Esophagus muscularis mucosa (tissue), 4 donors: Measurements from ENCODE around the gene ME1. TPM values are rescaled to one million over a fixed set of nuclear protein-coding genes. Genes with fewer than 3 reads are reported as not detected.

Source experiments
- DNase-seq: peaks from one replicate; pipeline ENCODE4 v3.0.0-alpha.2; 2017; ENCODE audit errors: extremely low spot score
- H3K27ac ChIP-seq, 4 donors: fragments of 200-600 bp; sonication (generic); replicated peaks in 1 of 4; 1 replicate in 3 of 4; 2 replicates in 1 of 4; pipeline ENCODE4 v1.5.1; 2016 to 2019; ENCODE audit warnings: mild to moderate bottlenecking in 1 of 4
- H3K27me3 ChIP-seq, 4 donors: fragments of 200-600 bp; sonication (generic); one replicate each; pipeline versions ENCODE4 v1.5.1 to v1.6.0; 2016 to 2019
- H3K36me3 ChIP-seq, 4 donors: fragments of 200-600 bp; sonication (generic); one replicate each; pipeline ENCODE4 v1.5.1; 2016 to 2019
- H3K4me1 ChIP-seq, 4 donors: fragments of 200-600 bp; sonication (generic); one replicate each; pipeline ENCODE4 v1.5.1; 2016 to 2019
- H3K4me3 ChIP-seq, 4 donors: fragments of 200-600 bp; sonication (generic); 1 replicate in 2 of 4; 2 replicates in 2 of 4; pipeline ENCODE4 v1.5.1; 2016 to 2019; ENCODE audit warnings: mild to moderate bottlenecking in 4 of 4, moderate library complexity in 1 of 4
- H3K9me3 ChIP-seq, 4 donors: fragments of 200-600 bp; sonication (generic); 1 replicate in 3 of 4; 2 replicates in 1 of 4; pipeline ENCODE4 v1.5.1; 2016 to 2019
- CTCF ChIP-seq, 3 experiments: fragments of 200-600 bp in 2 of 3; fragments of 450-650 bp in 1 of 3; sonication (generic) in 2 of 3; IDR thresholded peaks; one replicate each; pipeline ENCODE4 v1.5.1; 2017 to 2019; ENCODE audit warnings: antibody characterized with exemption in 3 of 3, mild to moderate bottlenecking in 2 of 3, moderate library complexity in 1 of 3
- EP300 ChIP-seq: sonication (generic); formaldehyde crosslinking; IDR thresholded peaks from one replicate; pipeline ENCODE4 v1.6.1; 2017; ENCODE audit warnings: antibody characterized with exemption
- POLR2A ChIP-seq: fragments of 450-650 bp; IDR thresholded peaks from one replicate; pipeline ENCODE4 v1.6.1; 2017; ENCODE audit warnings: antibody characterized with exemption, moderate library complexity, mild to moderate bottlenecking, low read depth
- POLR2AphosphoS5 ChIP-seq, 2 donors: sonication (generic); formaldehyde crosslinking; IDR thresholded peaks; one replicate each; pipeline ENCODE4 v1.6.1; 2017; ENCODE audit warnings: antibody characterized with exemption in 2 of 2
- WGBS: methylation state at CpG from one replicate; pipeline ENCODE4 v1.1.5; 2018; 5-methylcytosine and 5-hydroxymethylcytosine counted together
- intact Hi-C: fragments of 100-400 bp; cut with DNase I; formaldehyde crosslinking; loops from one replicate; pipeline ENCODE4 v1.15.1; 2023
- total RNA-seq, 4 donors: library from RNA; depleted of rRNA; stranded (reverse); fragments of >200 nt; gene quantifications; one replicate each; pipeline versions ENCODE4 v1.1.0 to v1.2.1, GENCODE V29; 2016

The ME1 gene
- total RNA-seq, 4 donors from 2014 or later = 15.6 to 25.7 (median 19.3) TPM

DNA sequence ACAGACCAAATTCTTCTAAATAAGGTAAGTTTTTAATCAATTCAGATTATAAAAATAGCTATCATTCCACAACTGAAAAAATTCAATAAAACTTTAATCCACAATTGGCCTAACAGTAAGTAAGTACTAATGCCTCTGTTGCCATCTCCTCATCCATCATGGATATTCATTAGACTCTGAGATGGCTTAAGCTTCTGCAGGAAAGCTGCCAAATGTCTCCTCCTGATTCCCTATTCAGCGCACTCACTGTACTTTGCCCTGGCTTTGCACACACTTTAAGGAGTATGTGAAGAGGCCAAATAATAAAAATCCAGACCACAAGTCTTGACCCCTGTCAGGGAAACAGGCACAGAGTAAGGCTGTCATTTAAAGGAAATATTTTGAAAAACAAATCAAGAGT is 261.3 kb downstream of the ME1 start:
- WGBS = 33% methylated on average over 1 of the region's 1 CpG
- intact Hi-C loops = no loop called here
- Histone ChIP-seq H3K4me3 (no peak overlapping the region), H3K36me3 (peaks cover 40 to 99% (median 90%) of the 10 kb centered on the region in 4 donors), H3K4me1 (peaks cover 0 to 9% (median 3%) of the 10 kb centered on the region in 4 donors), H3K9me3 (no peaks in the 10 kb centered on the region), H3K27ac (no peak overlapping the region), H3K27me3 (no peaks in the 10 kb centered on the region)
- no peak for DNase-seq
- TF ChIP-seq EP300 = no peak
- TF ChIP-seq POLR2A = no peak
- no peak for TF ChIP-seq CTCF (IDR thresholded peaks at IDR 0.05)
- TF ChIP-seq POLR2AphosphoS5 (IDR thresholded peaks at IDR 0.05) = no peak

DNA sequence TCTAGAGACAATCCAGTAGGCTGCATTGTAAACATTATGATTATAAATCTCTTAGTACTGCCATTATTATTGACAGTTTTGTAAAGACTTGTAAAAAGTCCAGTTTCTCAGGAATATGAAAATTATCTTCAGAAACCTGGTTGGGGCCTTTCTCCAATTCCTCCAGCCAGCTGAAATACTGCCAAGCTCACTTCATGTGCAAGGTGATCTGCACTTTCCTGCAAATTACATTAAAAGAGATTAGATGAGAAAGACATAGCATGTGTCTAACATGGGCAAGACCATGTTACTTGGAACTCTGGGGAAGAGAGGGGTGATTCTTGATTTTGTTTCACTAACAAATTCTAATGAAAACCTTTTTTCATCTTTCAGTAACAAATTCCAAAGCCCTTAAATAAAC is 261.7 kb downstream of the ME1 start:
- H3K27me3 ChIP-seq = no peaks in the 10 kb centered on the region
- H3K9me3 ChIP-seq = no peaks in the 10 kb centered on the region
- H3K4me1 ChIP-seq = peaks cover 0 to 9% (median 3%) of the 10 kb centered on the region in 4 donors
- intact Hi-C loops = no loop called here
- H3K27ac ChIP-seq = no peak overlapping the region
- no peak for DNase-seq
- H3K36me3 ChIP-seq = peaks cover 38 to 100% (median 93%) of the 10 kb centered on the region in 4 donors
- H3K4me3 ChIP-seq = no peak overlapping the region
- no peak for TF ChIP-seq EP300
- TF ChIP-seq CTCF (IDR thresholded peaks at IDR 0.05) = no peak
- TF ChIP-seq POLR2A = no peak
- no peak for TF ChIP-seq POLR2AphosphoS5 (IDR thresholded peaks at IDR 0.05)

- H3K36me3 ChIP-seq = peaks cover 32 to 100% (median 90%) of the 10 kb centered on the region in 4 donors
- TF ChIP-seq POLR2A (no peak), POLR2AphosphoS5 (IDR thresholded peaks at IDR 0.05) (no peak), CTCF (IDR thresholded peaks at IDR 0.05) (no peak), EP300 (no peak)
- no peak overlapping the region for H3K4me3 ChIP-seq
- intact Hi-C loops = no loop called here
- H3K9me3 ChIP-seq = no peaks in the 10 kb centered on the region
- H3K4me1 ChIP-seq = peaks cover 0 to 9% (median 3%) of the 10 kb centered on the region in 4 donors
- no peak for DNase-seq
- 82% methylated on average over 1 of the region's 1 CpG for WGBS
- no peaks in the 10 kb centered on the region for H3K27me3 ChIP-seq
- H3K27ac ChIP-seq = no peak overlapping the region
These were observed 262.3 kb downstream of the ME1 start for GRCh38 chr6:83168556-83168955.

- H3K4me1 ChIP-seq = peaks cover 0 to 9% (median 3%) of the 10 kb centered on the region in 4 donors
- H3K27ac ChIP-seq = no peak overlapping the region
- intact Hi-C loops = no loop called here
- DNase-seq = no peak
- H3K36me3 ChIP-seq = peaks cover 35 to 100% (median 89%) of the 10 kb centered on the region in 4 donors
- no peak overlapping the region for H3K4me3 ChIP-seq
- no peak for TF ChIP-seq POLR2AphosphoS5 (IDR thresholded peaks at IDR 0.05)
- 96% methylated on average over 5 of the region's 5 CpGs for WGBS
- H3K27me3 ChIP-seq = no peaks in the 10 kb centered on the region
- no peaks in the 10 kb centered on the region for H3K9me3 ChIP-seq
These were observed 263.0 kb downstream of the ME1 start for GRCh38 chr6:83167726-83168278.

Other genes starting within 250 kb of the ME1 start
- 10 to 100 TPM in 1 of 4 donors, 1 to 10 TPM in 3; 7.1 to 15.4 (median 8.9) TPM for gene PGM3, start 237.8 kb downstream of the ME1 start, total RNA-seq
- gene RWDD2A, start 237.7 kb downstream of the ME1 start, total RNA-seq = 1 to 10 TPM; 2.5 to 4.5 (median 3.1) TPM
- gene PRSS35, start 81.5 kb upstream of the ME1 start, total RNA-seq = under 1 TPM in 2 of 4 donors, not detected in 2; 0.29 to 0.65 TPM